Measurements from ENCODE around the gene TMEM114.
A peak's percentile ranks its signal among the peaks of the same experiment; 100 is the strongest.

TMEM114 gene

DNA sequence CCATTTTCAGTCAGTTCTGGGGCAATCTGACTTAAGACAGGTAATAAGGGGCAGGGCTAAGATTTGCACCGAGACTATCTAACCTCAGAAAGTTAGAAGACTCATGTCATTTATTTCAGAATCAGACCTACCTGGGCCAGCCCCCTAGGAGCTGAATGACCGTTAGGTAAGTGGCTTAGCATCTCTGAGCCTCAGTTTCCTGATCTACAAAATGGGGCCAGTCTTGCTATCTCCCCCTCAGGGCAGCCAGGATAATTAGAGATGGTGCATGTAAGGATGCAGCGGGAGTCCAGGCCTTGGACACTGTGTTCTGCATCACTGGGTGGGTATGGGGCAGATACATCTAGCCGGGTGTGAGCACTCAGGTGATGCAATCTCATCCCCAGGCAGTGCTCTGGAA, 20.8 kb upstream of the TMEM114 start:
- no peak for DNase-seq (ENCODE audit: low spot score)

DNA sequence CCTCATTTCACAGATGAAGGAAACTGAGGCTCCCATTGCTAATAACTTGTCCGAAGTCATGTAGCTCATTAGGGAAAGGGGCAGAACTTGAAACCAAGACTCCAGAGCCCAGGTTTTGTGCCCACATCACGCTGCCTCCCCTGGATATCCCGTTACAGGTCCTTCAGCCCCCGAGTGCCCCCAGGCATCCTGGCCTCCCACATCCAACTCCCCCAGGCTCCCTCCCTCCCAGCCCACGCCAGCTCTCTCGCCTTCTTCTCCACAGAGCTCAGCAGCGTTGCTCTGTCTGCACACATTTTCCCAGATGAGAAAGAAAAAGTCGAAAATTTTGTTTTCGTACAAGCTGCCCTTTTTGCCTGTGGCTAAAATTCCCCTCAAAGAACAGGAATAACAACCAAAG, 16.9 kb upstream of the TMEM114 start:
- no peak for DNase-seq (ENCODE audit: low spot score)

DNA sequence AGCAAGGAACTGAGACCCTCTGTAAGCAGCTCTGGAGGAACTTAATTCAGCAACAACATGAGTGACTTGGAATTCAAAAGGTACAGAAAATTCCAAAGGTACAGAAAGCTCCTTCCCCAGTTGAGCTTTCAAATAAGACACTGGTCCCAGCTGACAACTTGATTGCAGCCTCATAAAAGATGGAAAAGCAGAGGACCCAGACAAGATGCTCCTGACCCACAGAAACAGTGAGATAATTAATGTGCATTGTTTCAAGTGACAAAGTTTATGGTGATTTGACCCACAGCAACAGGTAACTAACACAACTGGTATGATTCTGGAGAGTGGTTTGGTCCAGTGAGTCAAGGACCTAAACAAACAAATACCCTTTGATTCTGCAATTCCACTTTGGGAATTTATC, 15.2 kb upstream of the TMEM114 start:
- no peak for DNase-seq (ENCODE audit: low spot score)

DNA sequence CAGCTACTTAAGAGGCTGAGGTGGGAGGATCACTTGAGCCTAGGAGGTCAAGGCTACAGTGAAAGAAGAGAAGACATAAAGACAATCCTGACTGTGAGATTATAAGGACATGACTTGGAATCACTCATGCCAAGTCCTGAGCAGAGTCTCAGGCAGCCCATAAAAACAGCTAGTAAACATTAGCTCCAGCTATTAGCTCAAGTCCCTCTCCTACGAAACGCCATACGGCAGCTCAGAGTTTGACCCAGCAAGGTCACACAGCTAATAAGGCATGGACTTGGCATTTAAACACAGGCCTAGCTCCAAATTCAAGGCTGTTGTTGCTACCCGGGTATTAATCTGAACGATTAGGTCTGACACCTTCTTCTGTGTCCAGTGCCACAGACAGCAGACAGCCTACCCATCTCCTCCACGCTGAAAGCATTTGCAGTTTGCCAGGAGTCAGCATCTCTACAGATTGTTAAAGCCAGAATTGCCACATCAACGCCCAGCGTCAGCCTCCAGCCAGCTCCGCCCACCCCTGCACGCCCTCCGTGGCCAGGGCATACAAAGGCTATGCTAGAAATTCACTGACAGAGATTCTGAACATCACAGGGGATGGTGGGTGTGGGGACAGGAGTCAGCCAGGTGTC, 9.9 kb upstream of the TMEM114 start:
- DNase-seq (ENCODE audit: low spot score): no peak

DNA sequence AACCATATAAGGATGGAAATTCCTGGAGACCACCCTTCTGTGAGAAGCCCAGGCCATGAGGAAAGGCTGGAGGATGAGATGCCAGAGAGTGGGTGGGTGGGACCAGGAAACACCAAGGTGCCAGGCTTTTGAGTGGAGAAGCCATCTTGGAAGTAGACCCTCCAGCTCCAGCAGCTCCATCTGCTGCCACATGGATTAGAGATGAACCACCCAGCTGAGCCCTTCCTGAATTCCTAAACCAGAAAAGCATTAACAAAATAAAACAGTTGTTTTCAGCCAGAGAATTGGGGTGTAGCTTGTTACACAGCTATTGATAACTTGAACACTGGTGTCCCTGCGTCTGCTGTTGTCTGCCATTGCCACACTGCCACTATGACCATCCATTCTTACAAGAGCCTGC, 6.3 kb upstream of the TMEM114 start:
- DNase-seq (ENCODE audit: low spot score): no peak

DNA sequence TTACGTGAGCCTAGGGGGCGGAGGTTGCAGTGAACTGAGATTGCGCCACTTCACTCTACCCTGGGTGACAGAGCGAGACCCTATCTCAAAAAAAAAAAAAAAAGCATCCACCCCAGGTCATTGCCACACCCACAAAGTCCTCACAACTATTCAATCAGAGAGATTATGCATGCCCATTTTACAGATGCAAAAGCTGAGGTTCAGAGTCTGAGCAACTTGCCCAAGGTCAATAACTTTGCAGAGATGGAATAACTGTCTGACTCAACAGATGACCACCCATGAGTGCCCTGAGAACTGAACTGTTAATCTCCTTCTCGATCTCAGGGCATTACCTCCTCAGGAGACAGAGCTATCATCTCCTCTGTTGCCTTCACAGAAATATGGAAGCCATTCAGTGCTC, 5.5 kb upstream of the TMEM114 start:
- DNase-seq (ENCODE audit: low spot score): no peak

DNA sequence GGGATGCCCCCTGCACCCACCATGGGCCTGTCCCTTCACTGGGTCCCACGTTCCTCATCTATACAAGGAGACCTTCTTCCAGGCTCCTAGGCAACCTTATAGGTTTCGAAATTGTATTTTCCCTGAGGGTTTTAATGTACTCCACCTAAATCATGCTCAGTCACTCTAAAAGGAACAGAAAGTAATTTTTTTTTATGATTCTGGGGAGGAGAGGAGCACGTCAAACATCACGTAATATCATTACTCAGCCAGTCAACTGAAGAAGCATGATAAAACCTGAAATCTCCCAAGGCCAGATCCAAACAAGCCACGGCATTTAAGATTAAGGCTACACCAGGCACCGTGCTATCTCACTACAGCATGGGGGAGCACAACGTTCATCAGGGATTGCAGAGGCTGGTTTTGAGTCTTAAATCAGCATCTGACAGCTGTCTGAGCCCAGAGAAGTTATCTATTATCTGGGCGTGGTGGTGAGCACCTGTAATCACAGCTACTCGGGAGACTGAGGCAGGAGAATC, 3.9 kb upstream of the TMEM114 start:
- DNase-seq (ENCODE audit: low spot score): no peak

DNA sequence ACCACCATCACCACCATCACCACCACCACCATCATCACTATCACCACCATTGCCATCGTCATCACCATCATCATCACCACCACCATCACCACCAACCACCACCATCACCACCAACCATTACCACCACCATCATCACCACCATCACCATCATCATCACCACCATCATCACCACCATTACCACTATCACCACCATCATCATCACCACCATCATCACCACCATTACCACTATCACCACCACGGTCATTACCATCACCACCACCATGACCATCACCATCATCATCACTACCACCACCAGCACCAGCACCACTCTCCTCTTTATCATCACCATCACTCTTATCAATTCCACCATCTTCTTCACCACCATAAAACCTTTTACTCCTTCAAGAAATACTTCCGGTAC, 1.1 kb upstream of the TMEM114 start:
- no peak for DNase-seq (ENCODE audit: low spot score)

DNA sequence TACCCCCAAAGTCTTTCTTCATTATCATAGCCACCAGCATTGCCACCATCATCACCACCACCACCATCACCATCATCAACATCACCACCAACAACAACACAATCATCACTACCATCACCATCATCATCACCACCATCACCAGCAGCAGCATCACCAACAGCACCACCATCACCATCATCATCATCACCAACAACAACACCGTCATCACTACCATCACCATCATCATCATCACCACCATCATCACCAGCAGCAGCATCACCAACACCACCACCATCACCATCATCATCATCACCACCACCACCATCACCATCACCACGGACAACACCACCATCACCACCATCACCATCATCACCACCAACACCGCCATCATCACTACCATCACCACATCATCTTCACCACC, 500 bp upstream of the TMEM114 start:
- no peak for DNase-seq (ENCODE audit: low spot score)

DNA sequence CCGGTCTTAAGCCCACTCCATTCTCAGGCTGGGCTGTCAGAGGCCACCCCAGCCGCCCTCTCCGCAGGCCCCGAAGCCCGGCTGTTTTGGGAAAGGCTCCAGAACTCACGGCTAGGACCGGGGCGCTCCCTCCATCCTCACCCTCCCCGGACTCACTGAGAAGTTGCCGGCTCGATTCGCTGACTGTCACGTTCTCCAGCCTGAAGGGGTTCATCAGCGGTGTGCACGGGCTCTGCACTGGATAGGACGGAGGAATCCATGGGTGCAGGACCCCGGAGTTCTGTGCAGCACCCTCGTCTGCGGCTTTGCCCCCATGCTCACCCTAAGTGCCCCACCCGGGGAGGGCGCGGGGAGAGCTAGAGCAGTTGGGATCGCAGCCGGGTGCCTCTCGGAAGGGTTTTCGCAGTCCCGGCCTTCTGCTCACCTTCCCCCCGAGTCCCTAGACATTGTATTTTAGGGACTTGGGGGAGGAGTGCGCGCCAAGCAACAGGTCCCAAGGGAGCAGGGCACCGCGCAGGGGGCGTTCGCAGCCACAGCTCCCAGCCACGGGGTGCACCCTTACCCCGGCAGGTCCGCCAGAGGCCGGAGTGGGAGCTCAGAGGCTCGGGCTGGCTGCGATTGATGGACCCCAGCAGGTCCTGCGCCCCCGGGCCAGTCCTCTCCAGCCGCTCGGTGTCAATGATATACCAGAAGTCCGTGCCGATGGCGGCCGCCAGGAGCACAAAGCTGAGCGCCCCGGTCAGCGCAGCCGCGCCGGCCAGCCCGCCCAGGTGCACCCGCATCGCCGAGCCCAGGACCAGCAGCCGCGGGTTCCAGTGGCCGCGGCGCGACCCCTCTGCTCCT, 1.0 kb downstream of the TMEM114 start:
- peak; percentile 72 for DNase-seq (ENCODE audit: low spot score)

DNA sequence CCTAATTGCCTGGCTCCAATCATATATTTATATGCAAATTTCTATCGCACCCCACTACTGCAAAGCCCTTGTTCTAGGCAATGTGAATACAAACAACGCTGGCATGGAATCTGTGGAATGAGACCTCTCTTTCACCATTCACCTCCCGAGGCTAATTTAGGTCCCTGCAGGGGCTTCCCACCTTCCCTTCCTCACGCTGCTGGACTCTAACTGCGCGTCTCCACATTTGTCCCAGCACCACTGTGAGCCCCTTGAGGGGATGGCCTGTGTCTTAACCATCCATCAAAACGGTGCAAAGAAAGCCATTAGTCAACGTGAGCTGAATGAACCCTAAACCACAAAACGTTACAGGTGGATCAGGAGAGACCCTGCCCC, 1.6 kb downstream of the TMEM114 start:
- DNase-seq (ENCODE audit: low spot score): peak; percentile 50

DNA sequence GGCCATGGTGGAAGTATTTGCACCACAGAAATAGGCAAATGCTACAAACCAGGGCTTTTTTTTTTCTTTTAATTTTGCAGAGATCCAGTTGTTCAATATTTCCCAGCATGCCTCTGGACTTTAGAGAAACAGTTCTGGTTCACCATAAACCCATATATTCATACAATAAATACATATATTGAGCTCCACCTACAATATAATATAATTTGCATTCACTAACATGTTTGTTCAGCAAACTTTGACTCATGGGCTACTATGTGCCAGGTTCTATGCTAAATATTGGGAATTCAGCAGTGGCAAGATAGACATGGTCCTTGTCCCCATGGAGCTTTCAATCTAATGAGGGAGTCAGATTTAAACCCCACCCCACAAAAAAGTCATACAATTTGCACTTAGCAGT, 3.2 kb downstream of the TMEM114 start:
- DNase-seq (ENCODE audit: low spot score): no peak

DNA sequence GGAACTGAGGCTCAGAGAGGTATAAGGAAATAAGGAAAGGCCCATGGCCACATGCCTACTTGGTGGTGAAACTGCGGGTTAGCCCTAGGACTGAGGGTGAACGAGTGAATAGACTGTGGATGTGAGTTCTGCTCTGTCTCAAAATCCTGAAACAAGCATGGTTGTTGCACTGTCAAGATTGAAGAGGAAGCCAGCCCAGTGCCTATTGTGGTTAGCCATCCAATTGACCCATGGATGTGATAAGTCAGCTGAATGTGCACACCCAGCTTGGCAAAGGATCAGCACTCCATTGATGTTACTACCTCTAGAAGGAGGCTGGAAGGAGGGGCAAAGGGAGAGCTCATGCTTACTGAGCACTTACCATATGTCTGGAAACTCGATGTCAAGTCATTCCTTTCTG, 4.5 kb downstream of the TMEM114 start:
- DNase-seq (ENCODE audit: low spot score): no peak

DNA sequence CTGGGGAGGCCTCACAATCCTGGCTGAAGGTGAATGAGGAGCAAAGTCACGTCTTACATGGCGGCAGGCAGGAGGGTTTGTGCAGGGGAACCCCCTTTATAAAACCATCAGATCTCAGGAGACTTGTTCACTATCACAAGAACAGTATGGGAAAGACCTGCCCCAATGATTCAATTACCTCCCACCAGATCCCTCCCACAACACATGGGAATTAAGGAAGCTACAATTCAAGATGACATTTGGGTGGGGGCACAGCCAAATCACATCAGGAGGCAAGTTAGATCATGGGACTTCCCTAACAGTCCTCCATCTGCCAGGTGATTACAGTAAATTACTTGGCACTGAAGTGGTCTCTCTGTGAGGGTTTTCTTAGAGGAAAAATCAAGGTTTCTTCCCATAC, 5.3 kb downstream of the TMEM114 start:
- no peak for DNase-seq (ENCODE audit: low spot score)

DNA sequence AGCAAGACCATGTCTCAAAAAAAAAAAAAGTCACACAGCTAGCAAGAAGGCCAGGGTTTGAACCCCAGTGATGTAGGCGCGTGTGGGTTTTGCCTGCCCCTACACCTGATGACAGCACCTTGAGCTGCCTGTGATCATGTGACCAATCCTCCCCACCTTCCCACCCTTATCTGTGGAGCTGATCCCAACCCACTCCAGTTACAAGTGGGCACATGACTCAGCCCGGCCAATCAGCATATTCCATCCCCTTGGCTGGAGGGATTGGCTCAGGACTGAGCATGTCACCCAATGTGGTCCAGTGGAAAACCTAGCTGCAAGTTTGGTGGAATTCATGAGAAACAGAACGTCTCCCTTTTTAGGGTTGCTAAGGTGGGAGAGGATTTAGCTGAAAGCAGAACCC, 6.6 kb downstream of the TMEM114 start:
- peak; percentile 63 for DNase-seq (ENCODE audit: low spot score)

DNA sequence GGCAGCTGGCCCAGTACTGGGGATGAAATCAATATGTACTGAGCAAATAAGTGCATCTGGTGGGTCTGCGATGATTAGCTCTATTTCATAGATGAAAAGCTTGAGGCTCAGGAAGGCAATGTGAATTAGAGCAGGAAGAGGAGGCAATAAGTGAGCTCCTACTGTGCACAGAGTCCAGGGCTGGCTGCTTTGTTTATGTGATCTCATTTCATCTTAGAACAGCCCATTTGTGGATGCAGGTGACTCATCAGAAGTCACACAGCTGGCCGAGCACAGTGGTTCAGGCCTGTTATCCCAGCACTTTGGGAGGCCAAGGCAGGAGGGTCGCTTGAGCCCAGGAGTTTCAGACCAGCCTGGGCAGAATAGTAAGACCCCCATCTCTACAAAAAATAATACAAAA, 7.1 kb downstream of the TMEM114 start:
- DNase-seq (ENCODE audit: low spot score): no peak

DNA sequence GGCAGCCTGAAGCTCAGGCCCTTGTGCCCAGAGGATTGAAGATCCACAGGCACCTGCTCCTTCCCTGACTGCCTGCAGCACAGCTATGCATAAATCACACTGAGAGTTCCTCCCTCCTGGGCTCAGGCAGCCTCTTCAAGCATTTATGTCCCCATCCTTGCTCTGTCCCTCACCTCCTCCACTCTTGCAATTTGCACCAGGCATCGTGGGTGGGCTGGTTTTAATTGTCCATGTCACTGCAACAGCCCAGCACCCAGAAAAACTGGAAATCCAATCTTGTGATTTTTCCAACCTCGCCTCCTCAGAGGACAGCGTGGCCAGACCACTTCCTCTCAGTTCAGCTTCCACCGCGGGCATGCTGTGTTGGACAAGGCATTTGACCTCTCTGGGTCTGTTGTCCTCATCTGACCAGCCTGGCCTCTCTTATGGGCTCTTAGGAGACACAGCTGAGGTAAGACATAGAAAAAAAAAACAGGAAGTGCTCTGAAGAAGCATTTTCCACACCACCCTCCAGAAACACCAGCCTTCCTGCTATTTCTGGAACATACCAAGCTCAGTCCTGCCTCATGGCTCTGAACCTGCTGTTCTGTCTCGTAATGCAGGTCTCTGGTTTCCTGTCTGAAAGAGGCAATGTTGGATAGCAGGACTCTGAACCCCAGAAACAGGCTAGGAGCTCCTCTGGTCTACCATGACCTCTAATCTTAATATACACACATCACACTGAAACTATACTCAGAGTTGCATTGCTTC, 8.3 kb downstream of the TMEM114 start:
- DNase-seq (ENCODE audit: low spot score): no peak

DNA sequence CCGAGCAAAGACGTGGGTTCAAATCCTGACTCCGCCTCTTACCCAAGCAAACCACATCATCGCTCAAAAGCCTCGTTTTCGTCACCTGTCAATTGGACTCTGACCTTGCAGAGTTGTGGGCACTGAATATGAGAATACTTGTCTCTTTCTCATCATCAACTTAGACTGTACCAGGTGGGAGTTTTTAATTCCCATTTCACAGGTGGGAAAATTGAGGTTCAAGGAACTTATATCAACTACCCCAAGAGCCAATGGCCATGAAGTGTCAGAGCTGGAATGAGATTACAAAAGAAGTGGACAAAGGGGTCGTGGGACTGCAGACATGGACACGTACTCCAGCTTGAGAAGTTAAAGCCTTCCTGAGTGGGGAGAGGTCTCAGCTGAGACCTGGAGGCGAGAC, 10.8 kb downstream of the TMEM114 start:
- DNase-seq (ENCODE audit: low spot score): no peak

DNA sequence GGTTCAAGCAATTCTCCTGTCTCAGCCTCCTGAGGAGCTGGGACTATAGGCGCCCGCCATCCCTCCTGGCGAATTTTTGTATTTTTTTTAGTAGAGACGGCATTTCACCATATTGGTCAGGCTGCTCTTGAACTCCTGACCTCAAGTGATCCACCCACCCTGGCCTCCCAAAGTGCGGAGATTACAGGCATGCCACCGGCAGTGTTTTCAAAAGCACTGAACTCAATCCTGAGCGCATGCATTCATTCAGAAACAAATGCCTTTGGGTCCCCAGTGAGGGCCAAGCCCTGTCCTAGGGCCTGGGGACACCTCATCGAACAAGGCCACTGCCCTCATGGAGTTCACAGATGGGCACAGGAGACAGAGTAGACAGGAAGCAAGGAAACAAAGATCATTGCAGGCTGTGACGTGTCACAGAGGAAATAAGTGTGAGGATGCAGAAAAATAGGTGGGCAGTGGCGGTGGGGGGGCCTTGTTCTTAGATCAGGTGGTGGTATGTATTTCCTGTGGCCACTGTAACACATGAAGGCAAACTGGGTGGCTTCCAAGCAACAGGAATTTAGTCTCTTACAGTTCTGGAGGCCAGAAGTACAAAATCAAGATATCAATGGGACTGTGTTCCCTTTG, 12.5 kb downstream of the TMEM114 start:
- DNase-seq (ENCODE audit: low spot score): no peak

DNA sequence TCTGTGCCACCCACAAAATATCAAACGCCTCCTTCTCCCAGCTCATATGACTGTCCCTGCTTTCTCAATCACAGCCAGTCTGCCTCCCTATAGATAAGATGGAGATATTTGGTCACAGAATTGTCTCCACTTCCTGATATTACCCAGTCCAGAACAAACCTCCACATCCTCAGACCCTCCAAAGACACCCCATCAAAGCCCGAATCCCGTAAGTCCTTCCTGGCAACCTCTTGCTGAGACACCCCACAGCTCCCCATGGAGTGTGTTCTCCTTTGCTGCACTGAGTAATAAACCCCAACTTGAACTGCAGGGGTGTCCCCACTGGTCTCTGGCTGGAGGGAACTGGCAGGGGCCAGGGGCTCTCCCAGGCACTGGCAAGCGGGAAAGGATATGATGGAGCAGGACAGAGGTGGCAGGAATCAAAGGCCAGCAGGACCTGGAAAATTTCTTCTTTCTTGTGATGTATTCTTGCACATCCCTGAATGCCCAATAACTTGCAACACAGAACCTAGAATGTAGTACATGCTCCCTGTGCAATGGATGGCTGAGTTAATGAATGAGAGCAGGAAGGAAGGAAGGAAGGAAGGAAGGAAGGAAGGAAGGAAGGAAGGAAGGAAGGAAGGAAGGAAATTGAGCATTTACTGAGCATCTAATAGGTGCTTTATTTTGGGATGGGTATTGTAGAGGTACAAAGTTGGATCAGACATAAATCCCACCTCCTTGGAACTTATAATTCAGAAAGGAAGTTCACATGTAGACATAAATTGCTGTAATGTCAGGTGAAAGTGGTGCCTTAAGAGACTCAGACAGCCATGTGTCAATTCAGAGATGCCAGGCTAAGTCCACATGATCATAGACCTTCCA, 13.9 kb downstream of the TMEM114 start:
- no peak for DNase-seq (ENCODE audit: low spot score)

DNA sequence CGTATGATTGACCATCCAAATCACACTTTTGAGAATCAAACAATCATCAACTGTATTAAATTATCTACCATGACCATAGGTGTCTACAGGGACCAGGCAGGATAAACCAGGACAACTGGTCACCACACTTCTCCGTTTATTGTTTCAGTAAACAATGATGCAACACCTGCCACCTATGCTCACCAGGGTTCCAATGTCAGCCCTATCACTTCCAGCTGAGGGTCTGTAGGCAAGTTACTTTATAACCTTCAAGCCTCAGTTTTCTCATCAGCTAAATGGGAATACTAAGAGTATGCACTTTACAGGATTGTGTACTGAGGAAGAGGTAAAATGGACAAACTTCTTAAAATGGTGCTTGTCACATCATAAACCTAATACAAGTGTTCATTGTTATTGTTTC, 14.9 kb downstream of the TMEM114 start:
- DNase-seq (ENCODE audit: low spot score): no peak

Measured in iPS-NIHi11 (cell line).